ENCODE results near the gene HOXC5. TPM values are rescaled to one million over a fixed set of nuclear protein-coding genes. Genes with fewer than 3 reads are reported as not detected.

Gene HOXC5
- total RNA-seq, 4 donors from 2014 or later, result 0.27 TPM; not detected in 3

GRCh38 chr12:54048406-54049093 lies 15.7 kb downstream of the HOXC5 start:
- TF ChIP-seq CTCF (IDR thresholded peaks at IDR 0.05) (no peak), POLR2A (IDR thresholded peaks at IDR 0.05) (no peak)
- peaks cover 0 to 10% of the 10 kb centered on the region in 2 donors for H3K4me1 ChIP-seq
- H3K27me3 ChIP-seq, result peaks cover 56% of the 10 kb centered on the region
- intact Hi-C loops (cut with DNase I), result no loop called here
- no peak overlapping the region for H3K4me3 ChIP-seq (replicated peaks in 1 of 3)
- H3K27ac ChIP-seq, result no peak overlapping the region
- WGBS, 2 donors, result 19 to 26% methylated on average over 3 of the region's 3 CpGs
- no peaks in the 10 kb centered on the region for H3K9me3 ChIP-seq
- H3K36me3 ChIP-seq, result no peaks in the 10 kb centered on the region
- no peak for DNase-seq

DNA sequence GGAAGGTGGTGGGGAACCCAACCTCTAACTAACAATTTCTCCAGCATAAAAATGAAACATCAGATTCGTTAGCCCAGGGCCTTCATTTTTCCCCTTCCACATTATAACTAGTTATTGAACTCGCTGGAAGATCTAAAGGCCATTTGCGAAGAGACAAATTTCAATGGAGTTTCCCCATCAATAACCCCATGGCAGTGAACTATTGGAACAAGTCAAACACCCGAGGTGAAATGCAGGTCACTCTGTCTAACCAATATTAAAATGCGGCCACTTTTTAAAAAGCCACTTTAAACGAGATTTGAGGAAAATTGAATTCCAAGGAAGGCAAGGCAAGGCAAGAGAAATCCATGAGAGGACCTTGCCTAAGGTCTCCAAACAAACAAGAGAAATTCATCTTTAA lies 16.3 kb downstream of the HOXC5 start:
- no peak for TF ChIP-seq CTCF (IDR thresholded peaks at IDR 0.05)
- TF ChIP-seq POLR2A (IDR thresholded peaks at IDR 0.05), result no peak
- intact Hi-C loops (cut with DNase I), result no loop called here
- H3K27me3 ChIP-seq, result peaks cover 58% of the 10 kb centered on the region
- no peaks in the 10 kb centered on the region for H3K36me3 ChIP-seq
- peaks cover 0 to 10% of the 10 kb centered on the region in 2 donors for H3K4me1 ChIP-seq
- no peak overlapping the region for H3K27ac ChIP-seq
- DNase-seq, result no peak
- no peaks in the 10 kb centered on the region for H3K9me3 ChIP-seq
- 32 to 43% methylated on average over 6 of the region's 6 CpGs for WGBS, 2 donors
- H3K4me3 ChIP-seq (replicated peaks in 1 of 3), result no peak overlapping the region

GRCh38 chr12:54050482-54050810 lies 17.6 kb downstream of the HOXC5 start:
- H3K4me3 ChIP-seq (replicated peaks in 1 of 3), result no peak overlapping the region
- peaks cover 67% of the 10 kb centered on the region for H3K27me3 ChIP-seq
- 15 to 31% methylated on average over 2 of the region's 2 CpGs for WGBS, 2 donors

DNA sequence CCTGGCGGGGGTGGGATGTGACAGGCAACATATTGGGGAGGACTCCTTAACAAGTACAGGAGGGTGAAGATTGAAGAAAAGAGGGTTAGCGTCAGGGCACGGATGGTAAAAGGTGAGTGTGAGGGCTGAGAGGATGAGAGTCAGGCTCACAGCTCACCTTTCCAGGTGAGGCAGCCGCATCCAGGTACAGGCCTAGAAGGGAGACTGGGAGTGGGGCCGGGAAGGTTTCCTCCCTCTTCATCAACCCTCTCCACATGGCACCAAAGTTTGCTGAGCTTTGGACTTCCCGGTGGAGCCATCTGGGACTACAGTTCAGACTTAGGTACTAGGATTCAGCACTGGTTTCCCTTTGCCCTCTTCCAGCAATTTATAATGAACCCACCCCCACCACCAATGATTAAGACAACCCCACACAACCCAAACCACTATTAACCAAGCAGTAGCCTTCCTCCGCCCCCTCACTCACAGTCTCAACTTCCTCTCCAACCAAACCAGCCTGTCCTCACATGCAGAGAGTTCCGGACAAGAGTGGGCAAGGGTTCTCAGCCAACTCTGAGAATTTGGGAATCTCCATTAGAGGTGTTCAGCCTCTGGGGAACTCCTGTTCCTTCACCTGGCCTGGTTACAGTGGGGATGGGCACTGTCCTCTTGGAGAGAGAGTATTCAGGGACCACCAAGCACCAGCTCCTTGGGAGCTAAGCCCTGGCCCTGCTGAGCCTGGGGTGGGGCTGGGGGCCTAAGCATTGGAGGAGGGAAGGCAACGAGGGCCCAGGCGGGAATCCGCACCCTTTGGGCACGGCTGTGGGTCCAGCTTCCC lies 18.4 kb downstream of the HOXC5 start:
- Histone ChIP-seq H3K27me3 (peaks cover 61% of the 10 kb centered on the region), H3K36me3 (no peaks in the 10 kb centered on the region), H3K4me3 (replicated peaks in 1 of 3) (no peak overlapping the region), H3K9me3 (no peaks in the 10 kb centered on the region), H3K4me1 (peaks cover 0 to 10% of the 10 kb centered on the region in 2 donors), H3K27ac (no peak overlapping the region)
- WGBS, 2 donors, result 25 to 27% methylated on average over 12 of the region's 12 CpGs
- no peak for DNase-seq
- no peak for TF ChIP-seq POLR2A (IDR thresholded peaks at IDR 0.05)
- TF ChIP-seq CTCF (IDR thresholded peaks at IDR 0.05), result no peak
- intact Hi-C loops (cut with DNase I), result no loop called here

More at GRCh38 chr12:54050482-54050810, 17.6 kb downstream of the HOXC5 start:
- H3K27ac ChIP-seq, result no peak overlapping the region
- no peaks in the 10 kb centered on the region for H3K9me3 ChIP-seq
- peaks cover 0 to 10% of the 10 kb centered on the region in 2 donors for H3K4me1 ChIP-seq
- intact Hi-C loops (cut with DNase I), result no loop called here
- no peak for DNase-seq
- no peaks in the 10 kb centered on the region for H3K36me3 ChIP-seq
- TF ChIP-seq CTCF (IDR thresholded peaks at IDR 0.05), result no peak

GRCh38 chr12:54051874-54052437 lies 19.1 kb downstream of the HOXC5 start:
- Histone ChIP-seq H3K27me3 (peaks cover 56% of the 10 kb centered on the region), H3K9me3 (no peaks in the 10 kb centered on the region), H3K4me1 (peaks cover 0 to 6% of the 10 kb centered on the region in 2 donors), H3K36me3 (no peaks in the 10 kb centered on the region), H3K4me3 (replicated peaks in 1 of 3) (no peak overlapping the region), H3K27ac (no peak overlapping the region)
- TF ChIP-seq CTCF (IDR thresholded peaks at IDR 0.05) (no peak), POLR2A (IDR thresholded peaks at IDR 0.05) (no peak)
- 25 to 26% methylated on average over 24 of the region's 24 CpGs for WGBS, 2 donors
- DNase-seq, result no peak
- intact Hi-C loops (cut with DNase I), result no loop called here
